ENCODE data around the gene TBC1D12. TPM values are rescaled to one million over a fixed set of nuclear protein-coding genes. Genes with fewer than 3 reads are reported as not detected.

TBC1D12 gene
- polyA plus RNA-seq, 1 donor from 2014 or later, result 27.9 TPM

DNA sequence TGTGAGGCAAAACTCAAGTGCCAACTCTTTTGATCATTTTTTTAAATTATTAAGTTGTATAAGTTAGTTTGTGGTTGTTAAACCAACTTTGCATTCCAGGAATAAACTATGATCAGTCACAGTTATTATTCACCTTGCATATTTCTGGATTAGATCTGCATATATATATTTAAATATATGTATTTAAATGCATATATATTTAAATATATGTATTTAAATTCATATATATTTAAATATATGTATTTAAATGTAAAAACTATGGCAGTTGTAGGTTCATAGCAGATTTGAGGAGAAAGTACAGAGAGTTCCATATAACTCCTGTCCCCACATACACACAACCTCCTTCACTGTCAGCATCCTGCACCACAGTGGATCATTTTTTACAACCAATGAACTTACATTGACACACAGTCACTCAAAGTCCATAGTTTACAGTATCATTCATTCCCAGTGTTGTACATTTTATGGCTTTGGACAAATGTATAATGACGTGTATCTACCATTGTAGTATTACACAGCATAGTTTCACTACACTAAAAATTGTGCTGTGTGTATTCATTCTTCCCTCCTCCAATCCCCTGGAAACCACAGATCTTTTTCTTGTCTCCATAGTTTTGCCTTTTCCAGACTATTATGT lies 49.7 kb downstream of the TBC1D12 start:
- Histone ChIP-seq H2AFZ (ENCODE audit: low read depth, low read length) (no peak overlapping the region), H4K20me1 (ENCODE audit: insufficient read depth) (no peaks in the 10 kb centered on the region), H3K9me3 (ENCODE audit: low read length) (no peaks in the 10 kb centered on the region), H3K4me3 (ENCODE audit: low read length) (no peak overlapping the region), H3F3A (ENCODE audit: insufficient read depth, low read length, poor library complexity, severe bottlenecking) (no peaks in the 10 kb centered on the region), H3K79me2 (replicated peaks; ENCODE audit: insufficient read depth, low read length) (no peaks in the 10 kb centered on the region), H3K9ac (ENCODE audit: low read length) (no peak overlapping the region), H3K4me2 (ENCODE audit: low read length) (no peak overlapping the region), H3K36me3 (ENCODE audit: insufficient read depth, low read length) (peaks cover 5% of the 10 kb centered on the region), H3K27ac (ENCODE audit: low read length) (no peak overlapping the region), H3K9me2 (ENCODE audit: insufficient read depth, low read length) (no peaks in the 10 kb centered on the region), H3K27me3 (ENCODE audit: insufficient read depth, low read depth, low read length) (no peaks in the 10 kb centered on the region)
- TF ChIP-seq, protein P1, sequence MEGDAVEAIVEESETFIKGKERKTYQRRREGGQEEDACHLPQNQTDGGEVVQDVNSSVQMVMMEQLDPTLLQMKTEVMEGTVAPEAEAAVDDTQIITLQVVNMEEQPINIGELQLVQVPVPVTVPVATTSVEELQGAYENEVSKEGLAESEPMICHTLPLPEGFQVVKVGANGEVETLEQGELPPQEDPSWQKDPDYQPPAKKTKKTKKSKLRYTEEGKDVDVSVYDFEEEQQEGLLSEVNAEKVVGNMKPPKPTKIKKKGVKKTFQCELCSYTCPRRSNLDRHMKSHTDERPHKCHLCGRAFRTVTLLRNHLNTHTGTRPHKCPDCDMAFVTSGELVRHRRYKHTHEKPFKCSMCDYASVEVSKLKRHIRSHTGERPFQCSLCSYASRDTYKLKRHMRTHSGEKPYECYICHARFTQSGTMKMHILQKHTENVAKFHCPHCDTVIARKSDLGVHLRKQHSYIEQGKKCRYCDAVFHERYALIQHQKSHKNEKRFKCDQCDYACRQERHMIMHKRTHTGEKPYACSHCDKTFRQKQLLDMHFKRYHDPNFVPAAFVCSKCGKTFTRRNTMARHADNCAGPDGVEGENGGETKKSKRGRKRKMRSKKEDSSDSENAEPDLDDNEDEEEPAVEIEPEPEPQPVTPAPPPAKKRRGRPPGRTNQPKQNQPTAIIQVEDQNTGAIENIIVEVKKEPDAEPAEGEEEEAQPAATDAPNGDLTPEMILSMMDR (IDR thresholded peaks at IDR 0.05; ENCODE audit: poor library complexity, severe bottlenecking), result no peak
- TF ChIP-seq, protein P2, sequence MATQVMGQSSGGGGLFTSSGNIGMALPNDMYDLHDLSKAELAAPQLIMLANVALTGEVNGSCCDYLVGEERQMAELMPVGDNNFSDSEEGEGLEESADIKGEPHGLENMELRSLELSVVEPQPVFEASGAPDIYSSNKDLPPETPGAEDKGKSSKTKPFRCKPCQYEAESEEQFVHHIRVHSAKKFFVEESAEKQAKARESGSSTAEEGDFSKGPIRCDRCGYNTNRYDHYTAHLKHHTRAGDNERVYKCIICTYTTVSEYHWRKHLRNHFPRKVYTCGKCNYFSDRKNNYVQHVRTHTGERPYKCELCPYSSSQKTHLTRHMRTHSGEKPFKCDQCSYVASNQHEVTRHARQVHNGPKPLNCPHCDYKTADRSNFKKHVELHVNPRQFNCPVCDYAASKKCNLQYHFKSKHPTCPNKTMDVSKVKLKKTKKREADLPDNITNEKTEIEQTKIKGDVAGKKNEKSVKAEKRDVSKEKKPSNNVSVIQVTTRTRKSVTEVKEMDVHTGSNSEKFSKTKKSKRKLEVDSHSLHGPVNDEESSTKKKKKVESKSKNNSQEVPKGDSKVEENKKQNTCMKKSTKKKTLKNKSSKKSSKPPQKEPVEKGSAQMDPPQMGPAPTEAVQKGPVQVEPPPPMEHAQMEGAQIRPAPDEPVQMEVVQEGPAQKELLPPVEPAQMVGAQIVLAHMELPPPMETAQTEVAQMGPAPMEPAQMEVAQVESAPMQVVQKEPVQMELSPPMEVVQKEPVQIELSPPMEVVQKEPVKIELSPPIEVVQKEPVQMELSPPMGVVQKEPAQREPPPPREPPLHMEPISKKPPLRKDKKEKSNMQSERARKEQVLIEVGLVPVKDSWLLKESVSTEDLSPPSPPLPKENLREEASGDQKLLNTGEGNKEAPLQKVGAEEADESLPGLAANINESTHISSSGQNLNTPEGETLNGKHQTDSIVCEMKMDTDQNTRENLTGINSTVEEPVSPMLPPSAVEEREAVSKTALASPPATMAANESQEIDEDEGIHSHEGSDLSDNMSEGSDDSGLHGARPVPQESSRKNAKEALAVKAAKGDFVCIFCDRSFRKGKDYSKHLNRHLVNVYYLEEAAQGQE (IDR thresholded peaks at IDR 0.05; ENCODE audit: borderline replicate concordance), result no peak
- TF ChIP-seq RAD21 (conservative IDR thresholded peaks at IDR 0.05), result no peak
- no peak for TF ChIP-seq POLR2AphosphoS5 (IDR thresholded peaks at IDR 0.05)
- no peak for TF ChIP-seq MXI1 (conservative IDR thresholded peaks at IDR 0.05; ENCODE audit: poor library complexity, severe bottlenecking)
- TF ChIP-seq SMC3 (conservative IDR thresholded peaks at IDR 0.05; ENCODE audit: poor library complexity), result no peak
- TF ChIP-seq TAF1 (IDR thresholded peaks at IDR 0.05; ENCODE audit: low read depth), result no peak

DNA sequence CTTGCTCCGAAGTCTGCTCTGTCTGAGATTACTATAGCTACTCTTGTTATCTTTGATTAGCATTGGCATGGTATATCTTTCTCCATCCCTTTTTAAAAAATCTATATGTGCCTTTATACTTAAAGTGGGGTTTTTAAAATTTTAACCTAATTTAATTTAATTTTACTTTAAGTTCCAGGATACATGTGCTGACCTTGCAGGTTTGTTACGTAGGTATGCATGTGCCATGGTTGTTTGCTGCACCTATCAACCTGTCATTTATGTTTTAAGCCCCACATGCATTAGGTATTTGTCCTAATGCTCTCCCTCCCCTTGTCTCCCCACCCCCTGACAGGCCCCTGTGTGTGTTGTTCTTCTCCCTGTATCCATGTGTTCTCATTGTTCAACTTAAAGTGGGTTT lies 54.6 kb downstream of the TBC1D12 start:
- TF ChIP-seq EZH2 (IDR thresholded peaks at IDR 0.05; ENCODE audit: borderline replicate concordance, insufficient read depth, low read length, poor library complexity, severe bottlenecking) (no peak), TAF1 (IDR thresholded peaks at IDR 0.05; ENCODE audit: low read depth) (no peak), RAD21 (conservative IDR thresholded peaks at IDR 0.05) (no peak), POLR2AphosphoS5 (IDR thresholded peaks at IDR 0.05) (no peak), MXI1 (conservative IDR thresholded peaks at IDR 0.05; ENCODE audit: poor library complexity, severe bottlenecking) (no peak), SMC3 (conservative IDR thresholded peaks at IDR 0.05; ENCODE audit: poor library complexity) (no peak), EP300 (conservative IDR thresholded peaks at IDR 0.05; ENCODE audit: poor library complexity, severe bottlenecking) (no peak)
- TF ChIP-seq, protein P1 (IDR thresholded peaks at IDR 0.05; ENCODE audit: poor library complexity, severe bottlenecking), result no peak
- TF ChIP-seq, protein P2 (IDR thresholded peaks at IDR 0.05; ENCODE audit: borderline replicate concordance), result no peak

More for the DNA sequence above, 54.6 kb downstream of the TBC1D12 start:
- no peaks in the 10 kb centered on the region for H3K9me3 ChIP-seq (ENCODE audit: low read length)
- no peaks in the 10 kb centered on the region for H3K79me2 ChIP-seq (replicated peaks; ENCODE audit: insufficient read depth, low read length)
- no peaks in the 10 kb centered on the region for H4K20me1 ChIP-seq (ENCODE audit: insufficient read depth)
- H3F3A ChIP-seq (ENCODE audit: insufficient read depth, low read length, poor library complexity, severe bottlenecking), result no peaks in the 10 kb centered on the region
- no peak overlapping the region for H3K4me3 ChIP-seq (ENCODE audit: low read length)
- no peak overlapping the region for H3K27ac ChIP-seq (ENCODE audit: low read length)
- no peak overlapping the region for H2AFZ ChIP-seq (ENCODE audit: low read depth, low read length)
- no peaks in the 10 kb centered on the region for H3K27me3 ChIP-seq (ENCODE audit: insufficient read depth, low read depth, low read length)
- H3K36me3 ChIP-seq (ENCODE audit: insufficient read depth, low read length), result peaks cover 5% of the 10 kb centered on the region
- H3K4me2 ChIP-seq (ENCODE audit: low read length), result no peak overlapping the region
- H3K9me2 ChIP-seq (ENCODE audit: insufficient read depth, low read length), result no peaks in the 10 kb centered on the region
- H3K9ac ChIP-seq (ENCODE audit: low read length), result no peak overlapping the region
